ENCODE data around the gene FBXO11. TPM values are rescaled to one million over a fixed set of nuclear protein-coding genes. Genes with fewer than 3 reads are reported as not detected.
A peak's percentile ranks its signal among the peaks of the same experiment; 100 is the strongest.

Gene FBXO11
- total RNA-seq, 1 donor from 2014 or later: 58.7 TPM

- H3K27me3 Mint-ChIP-seq (ENCODE audit: low read depth): no peaks in the 10 kb centered on the region
- H3K27ac Mint-ChIP-seq (ENCODE audit: unreplicated experiment): no peak overlapping the region
- peaks cover 7% of the 10 kb centered on the region for H3K9me3 Mint-ChIP-seq (ENCODE audit: low read depth)
- no peaks in the 10 kb centered on the region for H3K4me1 Mint-ChIP-seq (ENCODE audit: low read depth)
- DNase-seq (ENCODE audit: low spot score): no peak
- no peak for TF ChIP-seq CTCF (IDR thresholded peaks at IDR 0.05)
- H3K36me3 Mint-ChIP-seq (ENCODE audit: low read depth): peaks cover 39% of the 10 kb centered on the region
- H3K4me3 Mint-ChIP-seq (ENCODE audit: unreplicated experiment): no peak overlapping the region
Measured at GRCh38 chr2:47801118-47801517, 105.2 kb downstream of the FBXO11 start.

GRCh38 chr2:47799031-47799609 lies 107.2 kb downstream of the FBXO11 start:
- no peaks in the 10 kb centered on the region for H3K27me3 Mint-ChIP-seq (ENCODE audit: low read depth)
- peaks cover 7% of the 10 kb centered on the region for H3K9me3 Mint-ChIP-seq (ENCODE audit: low read depth)
- no peak for TF ChIP-seq CTCF (IDR thresholded peaks at IDR 0.05)
- peaks cover 39% of the 10 kb centered on the region for H3K36me3 Mint-ChIP-seq (ENCODE audit: low read depth)
- no peak overlapping the region for H3K4me3 Mint-ChIP-seq (ENCODE audit: unreplicated experiment)
- DNase-seq (ENCODE audit: low spot score): no peak
- H3K4me1 Mint-ChIP-seq (ENCODE audit: low read depth): no peaks in the 10 kb centered on the region
- H3K27ac Mint-ChIP-seq (ENCODE audit: unreplicated experiment): no peak overlapping the region

- peaks cover 37% of the 10 kb centered on the region for H3K36me3 Mint-ChIP-seq (ENCODE audit: low read depth)
- H3K4me3 Mint-ChIP-seq (ENCODE audit: unreplicated experiment): no peak overlapping the region
- no peak for DNase-seq (ENCODE audit: low spot score)
- no peak for TF ChIP-seq CTCF (IDR thresholded peaks at IDR 0.05)
- no peaks in the 10 kb centered on the region for H3K27me3 Mint-ChIP-seq (ENCODE audit: low read depth)
- H3K9me3 Mint-ChIP-seq (ENCODE audit: low read depth): peaks cover 7% of the 10 kb centered on the region
- no peak overlapping the region for H3K27ac Mint-ChIP-seq (ENCODE audit: unreplicated experiment)
- no peaks in the 10 kb centered on the region for H3K4me1 Mint-ChIP-seq (ENCODE audit: low read depth)
Measured at GRCh38 chr2:47798631-47799030, 107.7 kb downstream of the FBXO11 start.

- TF ChIP-seq CTCF (IDR thresholded peaks at IDR 0.05): no peak
Measured at GRCh38 chr2:47796090-47796697, 110.1 kb downstream of the FBXO11 start.

GRCh38 chr2:47785986-47786385 lies 120.3 kb downstream of the FBXO11 start:
- H3K27me3 Mint-ChIP-seq (ENCODE audit: low read depth): no peaks in the 10 kb centered on the region
- H3K9me3 Mint-ChIP-seq (ENCODE audit: low read depth): no peaks in the 10 kb centered on the region
- no peak for TF ChIP-seq CTCF (IDR thresholded peaks at IDR 0.05)
- H3K36me3 Mint-ChIP-seq (ENCODE audit: low read depth): peaks cover 2% of the 10 kb centered on the region
- H3K4me3 Mint-ChIP-seq (ENCODE audit: unreplicated experiment): no peak overlapping the region
- peak overlapping the region; percentile 28 for H3K27ac Mint-ChIP-seq (ENCODE audit: unreplicated experiment)
- DNase-seq (ENCODE audit: low spot score): no peak
- H3K4me1 Mint-ChIP-seq (ENCODE audit: low read depth): peaks cover 33% of the 10 kb centered on the region

More at GRCh38 chr2:47796090-47796697, 110.1 kb downstream of the FBXO11 start:
- DNase-seq (ENCODE audit: low spot score): no peak
- no peaks in the 10 kb centered on the region for H3K27me3 Mint-ChIP-seq (ENCODE audit: low read depth)
- H3K4me1 Mint-ChIP-seq (ENCODE audit: low read depth): peaks cover 3% of the 10 kb centered on the region
- no peak overlapping the region for H3K4me3 Mint-ChIP-seq (ENCODE audit: unreplicated experiment)
- H3K36me3 Mint-ChIP-seq (ENCODE audit: low read depth): peaks cover 28% of the 10 kb centered on the region
- no peak overlapping the region for H3K27ac Mint-ChIP-seq (ENCODE audit: unreplicated experiment)
- H3K9me3 Mint-ChIP-seq (ENCODE audit: low read depth): no peaks in the 10 kb centered on the region

All from chondrocyte (in vitro differentiated cells).